ENCODE measurements around the gene CARD11.

GRCh38 chr7:2873686-2874551 lies 169.7 kb downstream of the CARD11 start:
- TF ChIP-seq, protein P1, sequence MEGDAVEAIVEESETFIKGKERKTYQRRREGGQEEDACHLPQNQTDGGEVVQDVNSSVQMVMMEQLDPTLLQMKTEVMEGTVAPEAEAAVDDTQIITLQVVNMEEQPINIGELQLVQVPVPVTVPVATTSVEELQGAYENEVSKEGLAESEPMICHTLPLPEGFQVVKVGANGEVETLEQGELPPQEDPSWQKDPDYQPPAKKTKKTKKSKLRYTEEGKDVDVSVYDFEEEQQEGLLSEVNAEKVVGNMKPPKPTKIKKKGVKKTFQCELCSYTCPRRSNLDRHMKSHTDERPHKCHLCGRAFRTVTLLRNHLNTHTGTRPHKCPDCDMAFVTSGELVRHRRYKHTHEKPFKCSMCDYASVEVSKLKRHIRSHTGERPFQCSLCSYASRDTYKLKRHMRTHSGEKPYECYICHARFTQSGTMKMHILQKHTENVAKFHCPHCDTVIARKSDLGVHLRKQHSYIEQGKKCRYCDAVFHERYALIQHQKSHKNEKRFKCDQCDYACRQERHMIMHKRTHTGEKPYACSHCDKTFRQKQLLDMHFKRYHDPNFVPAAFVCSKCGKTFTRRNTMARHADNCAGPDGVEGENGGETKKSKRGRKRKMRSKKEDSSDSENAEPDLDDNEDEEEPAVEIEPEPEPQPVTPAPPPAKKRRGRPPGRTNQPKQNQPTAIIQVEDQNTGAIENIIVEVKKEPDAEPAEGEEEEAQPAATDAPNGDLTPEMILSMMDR (IDR thresholded peaks at IDR 0.05) = no peak
- no peak for TF ChIP-seq EZH2 (IDR thresholded peaks at IDR 0.05; ENCODE audit: borderline replicate concordance, insufficient read depth, low read depth, low read length, poor library complexity, severe bottlenecking)
